AG04450 (cell line): ENCODE data around the gene PRELID3B. TPM values are rescaled to one million over a fixed set of nuclear protein-coding genes. Genes with fewer than 3 reads are reported as not detected.

ENCODE experiments used
- CTCF ChIA-PET: fragments of 300-600, 350-600 bp; formaldehyde crosslinking; extraction: SDS; loops from one replicate; lab custom pipeline; 2022; ENCODE audit warnings: antibody characterized with exemption, inconsistent platforms; lab: Charles Lee
- POLR2A ChIA-PET: fragments of 350-600 bp; formaldehyde crosslinking; extraction: SDS; loops from one replicate; lab custom pipeline; 2021; ENCODE audit warnings: antibody characterized with exemption, inconsistent platforms; lab: Yijun Ruan, JAX
- DNase-seq: peaks from one replicate; pipeline ENCODE4 v3.0.0-alpha.2; 2011; ENCODE audit warnings: low read depth, low spot score
- H3K27ac ChIP-seq: one replicate; pipeline ENCODE4 v1.5.1; 2012; ENCODE audit warnings: low read depth, low read length, control low read depth
- H3K27me3 ChIP-seq: one replicate; pipeline ENCODE4 v1.6.0; 2012; ENCODE audit warnings: low read length; ENCODE audit not compliant: control insufficient read depth, insufficient read depth
- H3K4me3 ChIP-seq: 2 replicates; pipeline ENCODE4 v1.5.1; 2011; ENCODE audit warnings: mild to moderate bottlenecking, low read depth, low read length, control low read depth
- H3K9me3 ChIP-seq: 2 replicates; pipeline ENCODE4 v1.5.1; 2012; ENCODE audit warnings: low read length; ENCODE audit not compliant: control insufficient read depth, insufficient read depth
- CTCF ChIP-seq: IDR thresholded peaks from 2 replicates; pipeline ENCODE4 v1.5.1; 2011; ENCODE audit warnings: low read depth, low read length, control low read depth, inconsistent platforms
- polyA plus RNA-seq: library from polyadenylated mRNA; depleted of rRNA; stranded (reverse); fragments of >200 nt; gene quantifications from 2 replicates; pipeline ENCODE4 v1.2.3, GENCODE V29; 2011

Gene PRELID3B
- polyA plus RNA-seq, 1 experiment = 58.2 TPM

DNA sequence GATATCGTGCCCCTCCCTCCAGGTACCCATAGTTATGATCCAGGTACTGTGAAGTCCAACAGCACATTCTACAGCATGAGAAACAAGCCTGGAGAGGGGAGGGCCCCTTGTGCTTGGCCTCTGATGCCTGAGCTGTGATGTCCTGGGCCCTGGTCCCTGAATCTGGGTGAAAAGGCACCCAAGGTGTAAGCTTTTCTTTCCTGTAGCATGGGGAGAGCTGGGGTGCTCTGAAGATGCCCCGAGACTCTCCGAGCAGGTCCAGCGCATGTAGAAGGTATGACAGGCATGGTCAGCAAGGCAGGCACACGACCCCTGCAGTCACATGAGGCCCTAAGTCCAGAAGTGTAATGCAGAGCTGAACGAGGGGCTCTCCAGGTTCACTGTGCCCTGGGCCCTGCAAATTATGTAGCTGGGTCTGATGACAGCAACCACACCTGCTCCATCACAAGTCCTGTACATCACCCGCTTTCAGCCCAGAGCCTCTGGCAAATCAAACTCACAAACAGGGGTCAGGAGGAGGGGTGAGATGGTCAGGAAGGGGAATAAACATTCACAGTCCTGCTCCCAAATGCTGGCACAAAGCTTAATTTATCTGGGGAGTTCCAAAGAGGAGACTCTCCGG, 33.8 kb downstream of the PRELID3B start:
- Histone ChIP-seq H3K9me3 (no peaks in the 10 kb centered on the region; the same call in 1 of the 2 replicates), H3K27ac (no peak overlapping the region), H3K4me3 (no peak overlapping the region), H3K27me3 (no peaks in the 10 kb centered on the region)
- ChIA-PET CTCF (interaction anchor here (1.3 kb wide), 1 partner anchor 139 kb away, joined by 7 read pairs; no protein-coding TSS in a partner anchor), POLR2A (no interaction called here)
- TF ChIP-seq CTCF = no peak
- DNase-seq = no peak

DNA sequence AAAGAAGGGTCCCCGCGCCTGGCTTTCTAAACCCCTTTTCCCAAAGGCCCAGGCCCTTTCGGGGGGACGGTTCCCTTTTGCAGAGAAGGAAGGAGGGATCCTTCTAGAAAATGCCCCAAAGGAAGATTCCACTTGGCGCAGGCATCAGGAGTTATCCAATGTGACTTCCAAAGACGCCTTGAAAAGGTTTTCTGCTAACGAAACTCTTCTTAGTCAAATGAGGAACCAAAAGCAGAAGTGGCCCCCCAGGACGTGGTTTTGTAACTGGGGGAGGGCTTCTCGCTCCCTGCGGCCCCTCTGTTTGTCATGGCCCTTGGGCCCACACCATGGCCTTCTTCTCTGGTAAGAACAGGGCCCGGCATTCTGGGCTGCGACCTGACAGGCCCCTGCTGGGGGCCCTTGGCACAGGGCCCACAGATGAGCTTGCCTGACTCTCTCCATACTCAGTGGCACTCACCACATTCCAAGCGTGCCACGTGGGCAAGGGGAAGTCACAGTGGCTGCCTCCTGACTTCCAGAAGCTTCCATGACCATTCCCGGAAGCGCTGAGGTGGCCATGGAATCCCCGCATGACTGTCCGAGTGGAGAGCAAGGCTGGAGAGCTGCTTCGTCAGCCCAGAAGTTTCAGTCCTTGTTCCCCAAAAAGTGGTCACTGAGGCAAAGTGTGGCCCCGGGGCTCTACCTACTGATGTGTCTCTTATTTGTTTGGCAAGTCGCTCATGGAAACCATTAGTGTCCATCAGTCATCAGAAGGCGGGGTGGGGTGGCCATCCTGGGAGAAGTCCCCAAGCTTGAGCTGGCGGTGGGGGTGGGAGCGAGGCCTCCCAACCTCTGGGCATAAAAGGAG, 34.7 kb downstream of the PRELID3B start:
- no peak for DNase-seq
- Histone ChIP-seq H3K9me3 (no peaks in the 10 kb centered on the region; the same call in 1 of the 2 replicates), H3K27me3 (no peaks in the 10 kb centered on the region), H3K4me3 (no peak overlapping the region; the same call in 1 of the 2 replicates), H3K27ac (no peak overlapping the region)
- ChIA-PET CTCF (no interaction called here), POLR2A (interaction anchor here (1.0 kb wide), 1 partner anchor 24 kb away, joined by 4 read pairs; the partner anchor contains the start of gene ATP5F1E)
- TF ChIP-seq CTCF = no peak

GRCh38 chr20:59006864-59007664, 35.5 kb downstream of the PRELID3B start, which contains the start of gene CTSZ:
Gene CTSZ (minus strand): TSS chr20:59007254. CDS start chr20:59007128, 126 bp downstream.
- no peaks in the 10 kb centered on the region for H3K27me3 ChIP-seq
- ChIA-PET POLR2A (no interaction called here), CTCF (no interaction called here)
- no peak for TF ChIP-seq CTCF
- H3K27ac ChIP-seq = no peak within 1 kb of the TSS
- H3K4me3 ChIP-seq = peak within 1 kb of the TSS; percentile 70
- no peaks in the 10 kb centered on the region; the same call in 1 of the 2 replicates for H3K9me3 ChIP-seq
- no peak for DNase-seq

GRCh38 chr20:59006167-59006863, 36.3 kb downstream of the PRELID3B start:
- Histone ChIP-seq H3K4me3 (peak overlapping the region; percentile 70), H3K9me3 (no peaks in the 10 kb centered on the region; the same call in 1 of the 2 replicates), H3K27ac (no peak overlapping the region), H3K27me3 (no peaks in the 10 kb centered on the region)
- DNase-seq = no peak
- CTCF ChIA-PET = no interaction called here
- POLR2A ChIA-PET = no interaction called here
- no peak for TF ChIP-seq CTCF
